Measurements from ENCODE around the gene PNPT1.
"Not testable (repeated sequence)": the region's sequence is repeated elsewhere in the genome, so short reads cannot be mapped to it uniquely, and the experiment has no call there.

PNPT1 gene

DNA sequence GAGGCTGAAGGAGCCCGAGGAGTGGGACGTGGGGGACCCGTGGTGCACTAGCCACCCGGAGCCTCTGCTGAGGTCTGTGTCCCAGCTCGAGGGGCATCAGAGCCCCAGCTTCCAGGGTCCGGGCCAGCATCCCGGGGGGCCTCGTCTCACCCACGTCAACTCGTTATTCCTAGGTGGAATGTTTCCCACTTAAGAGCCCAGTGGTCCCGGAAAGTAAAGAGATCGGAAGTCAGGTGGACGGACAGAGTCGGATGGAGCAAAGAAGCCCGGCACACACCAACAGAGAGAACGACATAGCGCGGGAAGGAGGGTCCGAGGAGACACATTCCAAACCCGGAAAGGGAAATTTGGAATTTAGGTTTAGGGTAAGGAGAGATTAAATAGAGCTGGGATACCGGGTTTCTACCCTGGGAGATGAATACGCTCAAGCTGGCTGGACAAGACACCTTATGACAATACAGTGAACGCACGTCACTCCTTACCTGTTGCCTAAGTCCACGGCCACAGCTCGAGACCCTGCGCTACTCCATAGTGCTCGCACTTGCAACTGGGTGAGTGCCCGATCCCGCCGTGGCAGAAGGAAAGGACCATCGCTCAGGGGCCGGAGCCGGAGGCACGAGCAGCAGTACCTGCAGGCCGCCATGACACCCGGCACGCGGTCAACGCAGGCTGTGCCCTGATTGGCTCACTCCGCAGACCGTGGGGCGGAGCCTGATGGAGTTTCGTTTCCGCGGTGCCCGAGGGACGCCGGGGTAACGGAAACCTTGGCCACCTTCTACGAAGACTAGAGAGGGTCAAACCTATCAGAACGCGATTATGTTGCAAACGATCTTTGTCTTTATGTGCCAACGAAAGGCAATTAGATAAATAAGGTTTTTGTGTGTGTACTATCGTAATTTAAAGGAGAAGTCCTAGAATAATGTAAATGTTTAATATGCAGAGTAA is at the start of gene PNPT1:
Gene PNPT1, minus strand, starts transcription at position 664 of the 945 bp plus-strand sequence. Its CDS starts 21 bp downstream, at position 643.
- DNase-seq: peak; percentile 91

DNA sequence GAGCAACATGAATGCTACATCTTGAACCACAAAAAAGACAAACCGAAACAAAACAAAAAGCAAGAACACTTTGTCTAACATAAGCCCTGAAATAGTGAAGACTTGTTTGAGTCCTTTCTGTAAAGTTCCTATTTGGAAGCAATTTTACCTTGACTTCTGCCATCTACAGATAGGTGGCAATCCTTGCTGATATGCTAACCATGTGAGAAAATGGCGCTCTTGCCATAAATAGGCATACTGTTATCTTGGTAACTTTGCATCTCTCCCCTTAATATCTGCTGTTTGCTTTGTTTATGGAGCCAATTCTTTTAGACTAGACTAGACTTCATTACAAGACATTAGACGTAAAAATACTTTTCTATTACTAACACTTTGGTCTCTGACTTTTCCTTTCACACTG is 49.4 kb upstream of the PNPT1 start:
- no peak for DNase-seq

DNA sequence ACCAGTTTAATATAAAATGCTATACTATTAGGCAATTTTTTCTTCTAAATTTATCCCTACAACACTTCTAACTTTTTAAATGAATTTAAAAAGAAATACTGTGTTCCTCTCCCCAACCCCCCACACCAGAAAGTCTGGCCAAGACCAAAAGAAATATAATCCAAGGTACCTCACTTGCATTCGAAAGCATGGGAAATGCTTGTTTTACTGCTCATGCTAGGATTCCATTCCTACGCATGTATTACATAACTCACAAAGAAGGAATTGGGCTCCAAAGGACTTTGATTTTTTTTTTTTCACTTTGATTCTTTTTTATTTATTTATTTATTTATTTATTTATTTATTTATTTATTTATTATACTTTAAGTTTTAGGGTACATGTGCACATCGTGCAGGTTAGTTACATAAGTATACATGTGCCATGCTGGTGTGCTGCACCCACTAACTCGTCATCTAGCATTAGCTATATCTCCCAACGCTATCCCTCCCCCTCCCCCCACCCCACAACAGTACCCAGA is 42.4 kb upstream of the PNPT1 start:
- not testable (repeated sequence) for DNase-seq

GRCh38 chr2:55734726-55735125 is 41.1 kb upstream of the PNPT1 start:
- no peak for DNase-seq

DNA sequence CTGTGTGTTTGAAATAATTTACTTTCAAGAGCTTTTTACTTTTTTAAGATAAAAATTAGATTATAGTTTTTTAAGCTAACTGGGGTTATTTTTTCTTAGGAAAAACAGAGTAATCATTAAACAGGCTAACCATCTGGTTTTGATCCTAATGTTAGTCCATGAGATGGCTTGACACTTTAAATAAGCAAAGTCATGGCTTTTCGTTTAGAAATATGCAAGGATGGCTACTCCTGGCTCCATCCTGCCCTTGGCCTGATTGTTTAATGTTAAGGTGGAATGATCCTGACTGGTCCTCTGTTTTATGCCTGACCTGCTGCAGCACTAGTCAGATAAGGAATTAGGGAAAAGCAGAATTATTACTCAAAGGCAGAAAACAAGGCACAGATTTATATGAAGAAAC is 39.7 kb upstream of the PNPT1 start:
- DNase-seq: no peak

GRCh38 chr2:55732854-55733253 is 39.2 kb upstream of the PNPT1 start:
- no peak for DNase-seq

- DNase-seq: no peak
These were observed 35.6 kb upstream of the PNPT1 start for GRCh38 chr2:55729136-55729685.

GRCh38 chr2:55721596-55722215 is 28.1 kb upstream of the PNPT1 start:
- no peak for DNase-seq

DNA sequence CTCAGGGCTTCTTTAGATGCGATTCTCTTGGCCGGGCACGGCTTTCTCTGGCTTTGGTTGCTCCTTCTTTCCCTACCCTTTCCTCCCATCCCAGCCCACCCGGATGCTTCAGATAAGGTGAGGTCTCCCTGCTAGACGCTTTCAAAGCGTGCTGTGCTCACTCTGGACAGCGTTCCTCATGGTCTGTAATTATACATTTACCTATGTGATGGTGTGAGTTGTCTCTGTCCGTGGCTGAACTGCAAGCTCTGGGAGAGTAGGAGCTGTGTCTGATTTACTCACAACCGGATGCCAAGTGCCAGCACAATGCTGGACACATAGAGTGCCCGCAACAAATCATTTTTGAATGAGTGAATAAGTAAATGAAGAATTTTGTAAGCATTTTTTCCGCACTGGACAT is 26.8 kb upstream of the PNPT1 start:
- no peak for DNase-seq

DNA sequence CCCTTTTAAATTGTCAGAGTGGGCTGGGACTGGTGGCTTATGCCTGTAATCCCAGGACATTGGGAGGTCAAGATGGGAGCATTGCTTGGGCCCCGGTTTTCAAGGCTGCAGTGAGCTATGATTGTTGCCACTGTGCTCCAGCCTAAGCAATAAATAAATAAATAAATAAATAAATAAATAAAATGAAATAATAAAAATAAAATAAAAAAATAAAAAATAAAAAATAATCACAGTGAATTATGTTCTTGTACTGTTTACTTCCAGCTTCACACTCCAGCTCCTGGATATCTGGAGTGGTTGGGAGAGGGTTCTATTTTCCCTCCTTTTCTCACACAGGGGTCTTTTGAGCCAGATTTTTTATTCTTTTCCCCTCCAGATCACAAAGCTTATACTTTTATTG is 26.2 kb upstream of the PNPT1 start:
- DNase-seq: no peak

- DNase-seq: peak; percentile 25
These were observed 24.7 kb upstream of the PNPT1 start for GRCh38 chr2:55718165-55719008.

GRCh38 chr2:55715626-55716025 is 22.0 kb upstream of the PNPT1 start:
- no peak for DNase-seq

GRCh38 chr2:55715178-55715577 is 21.5 kb upstream of the PNPT1 start:
- DNase-seq: not testable (repeated sequence)

- no peak for DNase-seq
These were observed 18.9 kb upstream of the PNPT1 start for GRCh38 chr2:55712477-55713060.

DNA sequence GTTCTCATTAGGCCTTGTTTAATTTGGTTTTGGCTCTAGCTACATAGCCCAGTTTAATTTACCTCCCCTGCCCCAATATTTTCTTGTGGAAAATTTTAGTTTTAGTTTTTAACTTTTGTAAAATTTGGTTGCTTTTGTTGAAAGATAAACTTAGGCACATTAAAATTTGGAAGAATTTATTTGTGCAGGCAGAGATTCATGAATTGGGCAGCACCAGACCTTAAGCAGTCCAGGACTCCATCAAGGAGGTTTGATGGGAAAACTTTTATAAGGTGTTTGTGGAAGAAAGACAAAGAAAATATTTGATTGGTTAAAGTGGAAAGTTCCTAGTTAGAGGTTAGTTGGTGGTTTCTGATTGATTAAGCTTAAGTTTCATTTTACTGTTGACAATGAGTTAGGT is 16.4 kb upstream of the PNPT1 start:
- DNase-seq: no peak

- no peak for DNase-seq
These were observed 14.1 kb upstream of the PNPT1 start for GRCh38 chr2:55707751-55708150.

GRCh38 chr2:55706258-55706657 is 12.6 kb upstream of the PNPT1 start:
- not testable (repeated sequence) for DNase-seq

DNA sequence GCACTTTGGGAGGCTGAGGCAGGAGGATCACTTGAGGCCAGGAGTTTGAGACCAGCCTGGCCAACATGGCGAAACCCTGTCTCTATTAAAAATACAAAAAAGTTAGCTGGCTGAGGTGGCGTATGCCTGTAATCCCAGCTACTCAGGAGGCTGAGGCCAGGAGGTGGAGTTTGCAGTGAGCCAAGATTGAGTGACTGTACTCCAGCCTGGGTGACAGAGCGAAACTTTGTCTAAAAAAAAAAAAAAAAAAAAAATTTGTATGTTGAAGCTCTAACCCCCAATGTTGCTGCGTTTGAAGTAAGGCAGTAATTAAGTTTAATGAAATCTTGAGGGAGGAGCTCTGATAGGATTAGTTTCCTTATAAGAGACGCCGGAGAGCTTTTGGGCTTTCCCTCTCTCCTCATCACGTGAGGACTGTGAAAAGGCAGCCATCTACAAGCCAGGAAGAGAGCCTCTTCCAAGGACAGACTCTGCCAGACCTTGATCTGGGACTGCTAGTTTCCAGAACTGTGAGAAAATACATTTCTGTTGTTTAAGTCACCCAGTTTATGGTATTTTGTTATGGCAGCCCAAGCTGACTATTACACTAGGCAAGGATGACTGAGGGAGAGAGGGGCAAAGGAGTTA is 11.5 kb upstream of the PNPT1 start:
- no peak for DNase-seq

- DNase-seq: no peak
These were observed 9.7 kb upstream of the PNPT1 start for GRCh38 chr2:55703350-55703749.

DNA sequence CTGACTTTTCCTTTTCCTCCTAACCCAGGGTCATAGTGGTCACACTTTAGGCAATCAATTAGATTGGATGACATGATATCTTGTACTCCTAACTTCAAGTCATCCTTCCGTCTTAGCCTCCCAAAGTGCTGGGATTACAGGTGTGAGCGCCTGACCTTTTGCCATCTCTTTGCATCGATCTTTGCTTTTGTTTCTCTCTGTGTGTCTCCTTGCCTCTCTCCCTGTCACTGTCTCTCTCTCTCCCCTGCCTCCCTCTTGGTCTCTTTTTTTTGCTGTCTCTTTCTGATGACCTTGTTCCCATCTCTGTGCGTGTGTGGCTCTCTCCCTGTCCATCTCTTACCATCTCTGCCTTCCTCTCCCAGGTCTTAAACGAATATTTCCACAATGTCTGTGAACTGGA is 904 bp downstream of the PNPT1 start:
- DNase-seq: not testable (repeated sequence)

DNA sequence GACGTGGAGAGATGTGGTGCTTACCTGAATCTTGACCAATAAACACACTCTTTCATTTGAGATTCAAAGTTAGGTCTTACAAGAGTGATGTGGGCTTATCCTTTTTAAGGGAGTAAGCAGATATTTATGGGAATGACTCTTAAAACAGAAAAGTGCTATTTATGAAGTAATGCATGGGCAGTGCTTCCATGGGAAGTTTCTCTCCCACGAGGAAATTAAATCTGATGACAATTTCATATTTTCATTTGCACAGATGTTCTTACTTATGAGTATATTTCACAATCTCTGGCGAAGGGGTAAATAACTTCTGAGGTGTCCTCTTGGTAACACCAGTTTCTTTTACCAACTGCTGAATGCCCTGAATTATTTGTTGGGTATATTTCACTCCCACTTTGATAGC is 21.0 kb downstream of the PNPT1 start:
- no peak for DNase-seq

- no peak for DNase-seq
These were observed 24.7 kb downstream of the PNPT1 start for GRCh38 chr2:55668956-55669355.

Measured in NCI-H187 treated with DMSO at 0.1 percent for 48 hours (cell line).